HG03558 (cell line): ENCODE results near the gene FKBP10.

Source experiments
- ATAC-seq: cut with Tn5 transposase; IDR thresholded peaks from one replicate; pipeline ENCODE4 v1.9.1; 2021; ENCODE audit warnings: moderate number of reproducible peaks; ENCODE audit not compliant: unreplicated experiment; ENCODE audit errors: extremely low read depth

The FKBP10 gene

GRCh38 chr17:41871789-41872188 lies 59.0 kb downstream of the FKBP10 start:
- ATAC-seq = no peak
